ENCODE measurements around the gene SEZ6. TPM values are rescaled to one million over a fixed set of nuclear protein-coding genes. Genes with fewer than 3 reads are reported as not detected.

SEZ6 gene
- total RNA-seq, 2 donors from 2014 or later = not detected

- H3K36me3 ChIP-seq (replicated peaks in 1 of 2; ENCODE audit: insufficient read depth in 1 of 2, low read depth in 2 of 2) = no peaks in the 10 kb centered on the region
- H3K9me3 ChIP-seq = no peaks in the 10 kb centered on the region
- WGBS, 2 donors = 35 to 38% methylated on average over 15 of the region's 15 CpGs
- ATAC-seq = no peak
- H3K4me1 ChIP-seq = peaks cover 9% of the 10 kb centered on the region
- H3K4me3 ChIP-seq = no peak overlapping the region
- no peaks in the 10 kb centered on the region for H3K27me3 ChIP-seq
- DNase-seq = no peak
- intact Hi-C loops (cut with DNase I) = no loop called here
- H3K27ac ChIP-seq = no peak overlapping the region
- TF ChIP-seq POLR2A (IDR thresholded peaks at IDR 0.05) (no peak), CTCF (IDR thresholded peaks at IDR 0.05) (no peak)
Observed at GRCh38 chr17:29038085-29038795, 32.4 kb upstream of the SEZ6 start.

GRCh38 chr17:29037739-29038084 lies 31.9 kb upstream of the SEZ6 start:
- Histone ChIP-seq H3K4me1 (peaks cover 4% of the 10 kb centered on the region), H3K27me3 (no peaks in the 10 kb centered on the region), H3K9me3 (no peaks in the 10 kb centered on the region), H3K36me3 (replicated peaks in 1 of 2; ENCODE audit: insufficient read depth in 1 of 2, low read depth in 2 of 2) (no peaks in the 10 kb centered on the region), H3K4me3 (no peak overlapping the region), H3K27ac (no peak overlapping the region)
- ATAC-seq (no peak), DNase-seq (no peak)
- TF ChIP-seq POLR2A (IDR thresholded peaks at IDR 0.05) = no peak
- no peak for TF ChIP-seq CTCF (IDR thresholded peaks at IDR 0.05)
- WGBS, 2 donors = 60 to 81% methylated on average over 10 of the region's 10 CpGs
- intact Hi-C loops (cut with DNase I) = no loop called here

DNA sequence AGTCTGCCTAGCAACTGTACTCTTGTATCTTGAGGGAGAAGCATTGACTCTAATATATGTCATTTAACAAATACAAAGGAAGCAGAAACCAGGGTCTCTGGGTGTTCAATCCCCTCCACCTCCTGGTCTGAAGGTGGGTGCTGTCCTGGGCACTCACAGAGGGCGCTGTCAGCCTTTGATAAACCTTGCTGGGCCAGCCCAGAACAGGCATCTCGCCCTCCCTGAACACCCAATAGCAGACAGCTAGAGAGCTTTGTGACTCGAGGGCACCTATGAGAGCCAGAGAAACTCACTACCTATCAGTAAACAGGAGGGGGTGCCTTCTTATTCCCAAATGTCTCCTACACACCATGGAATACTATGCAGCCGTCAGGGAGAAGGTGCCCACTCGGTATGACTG lies 30.8 kb upstream of the SEZ6 start:
- TF ChIP-seq POLR2A (IDR thresholded peaks at IDR 0.05) = no peak
- TF ChIP-seq CTCF (IDR thresholded peaks at IDR 0.05) = no peak
- no peaks in the 10 kb centered on the region for H3K27me3 ChIP-seq
- ATAC-seq (no peak), DNase-seq (no peak)
- WGBS, 2 donors = 67 to 72% methylated on average over 5 of the region's 5 CpGs
- H3K9me3 ChIP-seq = no peaks in the 10 kb centered on the region
- H3K4me1 ChIP-seq = no peaks in the 10 kb centered on the region
- no peak overlapping the region for H3K27ac ChIP-seq
- no peak overlapping the region for H3K4me3 ChIP-seq
- H3K36me3 ChIP-seq (replicated peaks in 1 of 2; ENCODE audit: insufficient read depth in 1 of 2, low read depth in 2 of 2) = no peaks in the 10 kb centered on the region
- intact Hi-C loops (cut with DNase I) = no loop called here

GRCh38 chr17:29034510-29034909 lies 28.7 kb upstream of the SEZ6 start:
- DNase-seq = no peak
- H3K27ac ChIP-seq = no peak overlapping the region
- 33 to 61% methylated on average over 1 of the region's 1 CpG for WGBS, 2 donors
- no peak overlapping the region for H3K4me3 ChIP-seq
- intact Hi-C loops (cut with DNase I) = no loop called here
- H3K27me3 ChIP-seq = no peaks in the 10 kb centered on the region
- TF ChIP-seq POLR2A (IDR thresholded peaks at IDR 0.05) (no peak), CTCF (IDR thresholded peaks at IDR 0.05) (no peak)
- H3K4me1 ChIP-seq = no peaks in the 10 kb centered on the region
- no peak for ATAC-seq
- H3K9me3 ChIP-seq = no peaks in the 10 kb centered on the region
- H3K36me3 ChIP-seq (replicated peaks in 1 of 2; ENCODE audit: insufficient read depth in 1 of 2, low read depth in 2 of 2) = no peaks in the 10 kb centered on the region

- Histone ChIP-seq H3K27me3 (no peaks in the 10 kb centered on the region), H3K36me3 (replicated peaks in 1 of 2; ENCODE audit: insufficient read depth in 1 of 2, low read depth in 2 of 2) (no peaks in the 10 kb centered on the region)
Observed at GRCh38 chr17:29032857-29033197, 27.0 kb upstream of the SEZ6 start.

More at GRCh38 chr17:29032857-29033197, 27.0 kb upstream of the SEZ6 start:
- ATAC-seq (no peak), DNase-seq (no peak)
- intact Hi-C loops (cut with DNase I) = no loop called here
- WGBS, 2 donors = 38 to 44% methylated on average over 5 to 6 of the region's 6 CpGs
- TF ChIP-seq CTCF (IDR thresholded peaks at IDR 0.05) = no peak
- no peak for TF ChIP-seq POLR2A (IDR thresholded peaks at IDR 0.05)
- no peak overlapping the region for H3K4me3 ChIP-seq
- H3K4me1 ChIP-seq = no peaks in the 10 kb centered on the region
- H3K27ac ChIP-seq = no peak overlapping the region
- H3K9me3 ChIP-seq = no peaks in the 10 kb centered on the region
